IMR-90 (cell line): Measurements from ENCODE around the gene SMCP. TPM values are rescaled to one million over a fixed set of nuclear protein-coding genes. Genes with fewer than 3 reads are reported as not detected.

Source experiments
- ATAC-seq: fragments of 200-7000 bp; cut with Tn5 transposase; 2 replicates; pipeline ENCODE4 v1.9.1; 2020; ENCODE audit warnings: low read depth, mild to moderate bottlenecking, moderate library complexity
- BruUV-seq: library from RNA; stranded (reverse); fragments of 400-500 nt; replicated peaks from 2 replicates; lab custom pipeline; 2021; lab: Mats Ljungman, UMichigan
- CTCF ChIA-PET: fragments of 300-600 bp; formaldehyde crosslinking; extraction: SDS; loops from one replicate; lab custom pipeline; 2021; ENCODE audit warnings: antibody characterized with exemption; lab: Yijun Ruan, JAX
- POLR2A ChIA-PET: fragments of 300-600 bp; sonication (Branson Sonifier 250); formaldehyde crosslinking; loops from one replicate; lab custom pipeline; 2022; ENCODE audit warnings: antibody characterized with exemption; ENCODE audit not compliant: unreplicated experiment; lab: Charles Lee
- DNase-seq: peaks from one replicate; pipeline ENCODE4 v3.0.0; 2013
- H2AFZ ChIP-seq: replicated peaks from 2 replicates; pipeline ENCODE3; 2013; ENCODE audit warnings: low read length, mild to moderate bottlenecking; ENCODE audit not compliant: poor library complexity
- H2AK5ac ChIP-seq: 2 replicates; pipeline ENCODE4 v1.6.1; 2013; ENCODE audit warnings: low read depth, low read length, inconsistent platforms
- H2AK9ac ChIP-seq: replicated peaks from 2 replicates; pipeline ENCODE3; 2013; ENCODE audit warnings: mild to moderate bottlenecking, low read depth, low read length, moderate library complexity; ENCODE audit not compliant: poor library complexity
- H2BK120ac ChIP-seq: 2 replicates; pipeline ENCODE4 v1.6.1; 2013; ENCODE audit warnings: low read depth, low read length, inconsistent platforms
- H2BK15ac ChIP-seq: 3 replicates; pipeline ENCODE4 v1.6.1; 2013; ENCODE audit warnings: low read depth, low read length, inconsistent platforms
- H2BK20ac ChIP-seq: 2 replicates; pipeline ENCODE4 v1.6.1; 2013; ENCODE audit warnings: low read depth, mild to moderate bottlenecking, inconsistent platforms, low read length, moderate library complexity
- H2BK5ac ChIP-seq: 2 replicates; pipeline ENCODE4 v1.6.1; 2013; ENCODE audit warnings: mild to moderate bottlenecking, low read depth, low read length, inconsistent platforms; ENCODE audit not compliant: poor library complexity, severe bottlenecking
- H3K14ac ChIP-seq: replicated peaks from 2 replicates; pipeline ENCODE4 v1.6.1; 2013; ENCODE audit warnings: low read depth, low read length, inconsistent platforms
- H3K18ac ChIP-seq: 2 replicates; pipeline ENCODE4 v1.6.1; 2013; ENCODE audit warnings: low read depth, low read length, control low read depth
- H3K23ac ChIP-seq: 2 replicates; pipeline ENCODE4 v1.6.1; 2013; ENCODE audit warnings: low read depth, low read length, inconsistent platforms
- H3K27ac ChIP-seq: 2 replicates; pipeline ENCODE4 v1.5.1; 2013; ENCODE audit warnings: mild to moderate bottlenecking, control low read depth, low read length; ENCODE audit not compliant: insufficient read depth
- H3K27me3 ChIP-seq: 2 replicates; pipeline ENCODE4 v1.6.1; 2013; ENCODE audit warnings: low read length; ENCODE audit not compliant: control insufficient read depth, insufficient read depth
- H3K36me3 ChIP-seq: 2 replicates; pipeline ENCODE4 v1.6.1; 2013; ENCODE audit warnings: low read length, mixed read lengths; ENCODE audit not compliant: control insufficient read depth, insufficient read depth
- H3K4ac ChIP-seq: 2 replicates; pipeline ENCODE4 v1.6.1; 2013; ENCODE audit warnings: low read depth, low read length, inconsistent platforms
- H3K4me1 ChIP-seq: 2 replicates; pipeline ENCODE4 v1.6.1; 2013; ENCODE audit warnings: low read length, mixed read lengths; ENCODE audit not compliant: control insufficient read depth, insufficient read depth
- H3K4me2 ChIP-seq: 2 replicates; pipeline ENCODE4 v1.6.1; 2013; ENCODE audit warnings: low read depth, mild to moderate bottlenecking, control low read depth, low read length, moderate library complexity
- H3K4me3 ChIP-seq: 2 replicates; pipeline ENCODE4 v1.5.1; 2013; ENCODE audit warnings: low read depth, mild to moderate bottlenecking, control low read depth, low read length, moderate library complexity; ENCODE audit not compliant: insufficient read depth
- H3K56ac ChIP-seq: 2 replicates; pipeline ENCODE4 v1.6.1; 2013; ENCODE audit warnings: low read length, inconsistent platforms; ENCODE audit not compliant: insufficient read depth; ENCODE audit errors: extremely low read depth
- H3K79me1 ChIP-seq, 2 experiments: 2 replicates each; pipeline ENCODE4 v1.6.1; 2013; ENCODE audit warnings: low read length in 2 of 2, inconsistent platforms in 1 of 2, low read depth in 1 of 2
- H3K9ac ChIP-seq: 2 replicates; pipeline ENCODE4 v1.6.1; 2013; ENCODE audit warnings: low read depth, low read length, control low read depth
- H3K9me1 ChIP-seq: 2 replicates; pipeline ENCODE4 v1.6.1; 2013; ENCODE audit warnings: low read length, inconsistent platforms; ENCODE audit not compliant: insufficient read depth
- H3K9me3 ChIP-seq: 2 replicates; pipeline ENCODE4 v1.6.1; 2013; ENCODE audit warnings: low read length; ENCODE audit not compliant: control insufficient read depth, insufficient read depth
- H4K20me1 ChIP-seq: 2 replicates; pipeline ENCODE4 v1.6.1; 2013; ENCODE audit warnings: low read length, inconsistent platforms; ENCODE audit not compliant: insufficient read depth
- H4K5ac ChIP-seq: 2 replicates; pipeline ENCODE4 v1.6.1; 2013; ENCODE audit warnings: mild to moderate bottlenecking, low read depth, low read length, control low read depth
- H4K8ac ChIP-seq, 2 experiments: 2 replicates each; pipeline ENCODE4 v1.6.1; 2013; ENCODE audit warnings: low read depth in 2 of 2, low read length in 2 of 2, control low read depth in 1 of 2, inconsistent platforms in 1 of 2
- H4K91ac ChIP-seq: 2 replicates; pipeline ENCODE4 v1.6.1; 2013; ENCODE audit warnings: low read depth, low read length, inconsistent platforms; ENCODE audit not compliant: insufficient read depth
- CEBPB ChIP-seq: IDR thresholded peaks from 2 replicates; pipeline ENCODE4 v1.6.1; 2012; ENCODE audit warnings: low read depth, low read length, improper control_type of control experiment
- ELK1 ChIP-seq: fragments of 150-350 bp; IDR thresholded peaks from 2 replicates; pipeline ENCODE4 v1.6.1; 2016; ENCODE audit warnings: low read depth, mild to moderate bottlenecking, low read length, moderate library complexity, borderline replicate concordance
- MAZ ChIP-seq: IDR thresholded peaks from 2 replicates; pipeline ENCODE4 v1.6.1; 2012; ENCODE audit warnings: low read depth, mild to moderate bottlenecking, low read length, improper control_type of control experiment, moderate library complexity, borderline replicate concordance
- RCOR1 ChIP-seq: IDR thresholded peaks from 2 replicates; pipeline ENCODE4 v1.6.1; 2012; ENCODE audit warnings: mild to moderate bottlenecking, low read length, improper control_type of control experiment; ENCODE audit not compliant: insufficient replicate concordance
- WGBS, 2 experiments: methylation state at CpG; one replicate each; pipeline versions ENCODE4 v1.1.5 to v1.1.7; 2013; ENCODE audit warnings: missing lambda C conversion rate in 2 of 2; ENCODE audit not compliant: insufficient read length in 1 of 2; ENCODE audit errors: extremely low coverage in 2 of 2; 5-methylcytosine and 5-hydroxymethylcytosine counted together
- dilution Hi-C: fragments of 300-500 bp; cut with HindIII; formaldehyde crosslinking; loops from one replicate; pipeline ENCODE4 v1.14.3; 2018; ENCODE audit warnings: low sequenced_read_pairs; ENCODE audit not compliant: unreplicated experiment
- in situ Hi-C: fragments of 300-500 bp; cut with MboI; formaldehyde crosslinking; loops from 3 replicates; pipeline ENCODE4 v1.14.3; 2019; ENCODE audit warnings: low sequenced_read_pairs, inconsistent platforms, mixed read lengths
- intact Hi-C: fragments of 100-400 bp; cut with micrococcal nuclease; formaldehyde crosslinking; loops from 2 replicates; pipeline ENCODE4 v1.10.0; 2022
- polyA plus RNA-seq, 3 experiments: library from polyadenylated mRNA; depleted of rRNA; stranded (reverse); fragments of >200 nt; gene quantifications; 2 replicates each; pipeline ENCODE4 v1.2.3, GENCODE V29; 2012; ENCODE audit warnings: low replicate concordance in 1 of 3
- total RNA-seq: library from RNA; depleted of rRNA; stranded (reverse); fragments of >200 nt; gene quantifications from 2 replicates; pipeline ENCODE4 v1.2.3, GENCODE V29; 2012

SMCP gene
- total and polyA plus RNA-seq, 2 of the 4 experiments (the other 2 are of a cell fraction) = not detected

GRCh38 chr1:152902636-152903035 is 24.5 kb downstream of the SMCP start:
- intact Hi-C loops = no loop called here
- Histone ChIP-seq H3K18ac (no peak overlapping the region), H3K9me3 (no peaks in the 10 kb centered on the region), H4K8ac (no peak overlapping the region), H4K5ac (no peak overlapping the region), H2BK5ac (no peak overlapping the region), H2AK9ac (no peak overlapping the region), H2AFZ (no peak overlapping the region), H3K27me3 (no peaks in the 10 kb centered on the region), H3K56ac (no peak overlapping the region), H2AK5ac (no peak overlapping the region), H2BK15ac (no peak overlapping the region), H3K23ac (no peak overlapping the region), H3K14ac (no peak overlapping the region), H4K91ac (no peak overlapping the region), H2BK120ac (no peak overlapping the region), H3K9me1 (no peaks in the 10 kb centered on the region), H3K9ac (no peak overlapping the region), H3K79me1 (no peaks in the 10 kb centered on the region), H3K4me2 (no peak overlapping the region), H4K20me1 (no peaks in the 10 kb centered on the region), H3K27ac (no peak overlapping the region), H3K4me1 (no peaks in the 10 kb centered on the region), H3K4ac (no peak overlapping the region), H3K36me3 (no peaks in the 10 kb centered on the region), H3K4me3 (no peak overlapping the region), H2BK20ac (no peak overlapping the region)
- WGBS, 2 experiments = no CpG with 5 or more reads among the region's 4 CpGs
- ChIA-PET POLR2A (no interaction called here), CTCF (no interaction called here)
- no TSS peak for BruUV-seq
- ATAC-seq (no peak), DNase-seq (no peak)
- in situ Hi-C loops = no loop called here
- dilution Hi-C loops = no loop called here
- TF ChIP-seq MAZ (no peak), RCOR1 (no peak), ELK1 (no peak), CEBPB (no peak)
